Measurements from ENCODE around the gene MED15. TPM values are rescaled to one million over a fixed set of nuclear protein-coding genes. Genes with fewer than 3 reads are reported as not detected.

Gene MED15
- total and polyA plus RNA-seq, 2 donors from 2014 or later, result 31.7 to 102 TPM

DNA sequence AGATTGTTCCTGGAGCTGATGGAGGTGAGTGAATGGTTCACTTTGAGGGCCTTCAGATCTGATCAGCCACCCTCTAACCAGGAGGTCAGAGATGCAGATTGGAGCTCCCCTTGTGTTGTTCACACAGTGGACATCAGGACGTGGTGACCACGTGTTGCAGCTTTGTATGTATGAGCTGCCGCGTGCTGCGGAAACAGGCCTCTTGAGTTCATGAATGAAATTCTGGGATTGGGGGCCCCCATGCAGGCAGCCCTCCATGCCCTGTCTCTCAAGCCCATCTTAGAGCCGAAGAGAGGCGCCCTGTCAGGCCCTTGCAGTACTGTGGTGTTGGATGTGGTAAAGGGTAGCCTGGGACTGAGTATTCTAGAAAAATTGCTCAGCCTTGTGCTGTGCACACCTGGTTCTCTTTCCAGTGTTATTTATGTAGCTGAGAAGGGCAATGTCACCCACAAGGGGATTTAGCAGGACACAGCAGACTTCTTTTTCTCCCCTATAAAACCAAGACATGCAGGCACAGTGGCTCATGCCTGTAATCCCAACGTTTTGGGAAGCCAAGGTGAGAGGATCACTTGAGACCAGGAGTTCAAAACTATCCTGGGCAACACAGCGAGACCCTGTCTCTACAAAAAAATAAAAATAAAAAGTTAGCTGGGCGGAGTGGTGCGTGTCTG lies 64.9 kb downstream of the MED15 start:
- DNase-seq, result no peak
- TF ChIP-seq, protein P1, sequence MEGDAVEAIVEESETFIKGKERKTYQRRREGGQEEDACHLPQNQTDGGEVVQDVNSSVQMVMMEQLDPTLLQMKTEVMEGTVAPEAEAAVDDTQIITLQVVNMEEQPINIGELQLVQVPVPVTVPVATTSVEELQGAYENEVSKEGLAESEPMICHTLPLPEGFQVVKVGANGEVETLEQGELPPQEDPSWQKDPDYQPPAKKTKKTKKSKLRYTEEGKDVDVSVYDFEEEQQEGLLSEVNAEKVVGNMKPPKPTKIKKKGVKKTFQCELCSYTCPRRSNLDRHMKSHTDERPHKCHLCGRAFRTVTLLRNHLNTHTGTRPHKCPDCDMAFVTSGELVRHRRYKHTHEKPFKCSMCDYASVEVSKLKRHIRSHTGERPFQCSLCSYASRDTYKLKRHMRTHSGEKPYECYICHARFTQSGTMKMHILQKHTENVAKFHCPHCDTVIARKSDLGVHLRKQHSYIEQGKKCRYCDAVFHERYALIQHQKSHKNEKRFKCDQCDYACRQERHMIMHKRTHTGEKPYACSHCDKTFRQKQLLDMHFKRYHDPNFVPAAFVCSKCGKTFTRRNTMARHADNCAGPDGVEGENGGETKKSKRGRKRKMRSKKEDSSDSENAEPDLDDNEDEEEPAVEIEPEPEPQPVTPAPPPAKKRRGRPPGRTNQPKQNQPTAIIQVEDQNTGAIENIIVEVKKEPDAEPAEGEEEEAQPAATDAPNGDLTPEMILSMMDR (IDR thresholded peaks at IDR 0.05; ENCODE audit: borderline replicate concordance, extremely low read depth, insufficient read depth), result no peak
- H3K4me3 ChIP-seq (ENCODE audit: low read length in 3 of 3), result no peak overlapping the region
- H3K4me1 ChIP-seq (ENCODE audit: control insufficient read depth in 2 of 3, insufficient read depth in 2 of 3, low read depth in 1 of 3, low read length in 3 of 3), result peaks cover 0 to 22% (median 19%) of the 10 kb centered on the region in 3 donors
- H3K9ac ChIP-seq (ENCODE audit: low read length in 3 of 3), result no peak overlapping the region
- intact Hi-C loops (cut with DNase I), result no loop called here
- H3K36me3 ChIP-seq (ENCODE audit: control insufficient read depth in 2 of 3, insufficient read depth in 3 of 3, low read length in 3 of 3), result peaks cover 10 to 73% (median 50%) of the 10 kb centered on the region in 3 donors
- H3K9me3 ChIP-seq (ENCODE audit: control insufficient read depth in 2 of 3, insufficient read depth in 1 of 3, low read length in 3 of 3), result no peaks in the 10 kb centered on the region
- no peaks in the 10 kb centered on the region for H3K27me3 ChIP-seq (ENCODE audit: control insufficient read depth, insufficient read depth, low read length)
- FAIRE-seq, result no peak
- no peak overlapping the region for H3K27ac ChIP-seq (ENCODE audit: low read depth in 2 of 2, low read length in 2 of 2)

DNA sequence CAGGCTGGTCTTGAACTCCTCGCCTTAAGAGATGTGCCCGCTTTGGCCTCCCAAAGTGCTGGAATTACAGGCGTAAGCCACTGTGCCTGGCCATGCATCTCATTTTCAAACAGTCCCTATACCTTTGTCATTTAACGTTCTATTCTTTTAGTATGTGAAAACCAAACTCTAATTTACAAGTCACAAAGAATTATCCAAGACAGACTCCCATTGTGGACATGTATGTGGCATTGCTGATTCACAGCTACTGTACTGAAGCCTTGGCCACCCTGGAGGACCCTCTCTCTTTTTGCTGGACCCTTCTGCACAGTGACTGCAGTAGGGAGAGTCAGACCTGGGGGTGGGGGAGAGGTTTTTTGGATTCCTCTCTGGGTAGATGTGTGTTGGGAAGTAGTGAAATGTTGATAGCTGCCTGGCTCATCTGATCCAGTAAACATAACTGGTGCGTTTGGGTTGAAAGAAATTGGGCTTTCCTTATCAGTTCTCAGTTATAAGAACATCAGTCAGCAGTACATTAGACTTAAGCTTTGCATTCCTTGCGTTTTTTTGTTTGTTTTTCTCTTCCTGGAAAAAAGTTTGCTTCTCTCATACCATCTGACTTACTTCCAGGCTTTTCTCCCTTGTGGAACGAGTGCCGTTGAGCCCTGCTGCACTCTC lies 65.9 kb downstream of the MED15 start:
- DNase-seq (no peak), FAIRE-seq (no peak)
- Histone ChIP-seq H3K9ac (ENCODE audit: low read length in 3 of 3) (no peak overlapping the region), H3K27ac (ENCODE audit: low read depth in 2 of 2, low read length in 2 of 2) (no peak overlapping the region), H3K9me3 (ENCODE audit: control insufficient read depth in 2 of 3, insufficient read depth in 1 of 3, low read length in 3 of 3) (no peaks in the 10 kb centered on the region), H3K4me3 (ENCODE audit: low read length in 3 of 3) (no peak overlapping the region), H3K36me3 (ENCODE audit: control insufficient read depth in 2 of 3, insufficient read depth in 3 of 3, low read length in 3 of 3) (peaks cover 8 to 67% (median 45%) of the 10 kb centered on the region in 3 donors), H3K27me3 (ENCODE audit: control insufficient read depth, insufficient read depth, low read length) (no peaks in the 10 kb centered on the region), H3K4me1 (ENCODE audit: control insufficient read depth in 2 of 3, insufficient read depth in 2 of 3, low read depth in 1 of 3, low read length in 3 of 3) (peaks cover 0 to 15% (median 13%) of the 10 kb centered on the region in 3 donors)
- TF ChIP-seq, protein P1 (IDR thresholded peaks at IDR 0.05; ENCODE audit: borderline replicate concordance, extremely low read depth, insufficient read depth), result no peak
- intact Hi-C loops (cut with DNase I), result no loop called here

DNA sequence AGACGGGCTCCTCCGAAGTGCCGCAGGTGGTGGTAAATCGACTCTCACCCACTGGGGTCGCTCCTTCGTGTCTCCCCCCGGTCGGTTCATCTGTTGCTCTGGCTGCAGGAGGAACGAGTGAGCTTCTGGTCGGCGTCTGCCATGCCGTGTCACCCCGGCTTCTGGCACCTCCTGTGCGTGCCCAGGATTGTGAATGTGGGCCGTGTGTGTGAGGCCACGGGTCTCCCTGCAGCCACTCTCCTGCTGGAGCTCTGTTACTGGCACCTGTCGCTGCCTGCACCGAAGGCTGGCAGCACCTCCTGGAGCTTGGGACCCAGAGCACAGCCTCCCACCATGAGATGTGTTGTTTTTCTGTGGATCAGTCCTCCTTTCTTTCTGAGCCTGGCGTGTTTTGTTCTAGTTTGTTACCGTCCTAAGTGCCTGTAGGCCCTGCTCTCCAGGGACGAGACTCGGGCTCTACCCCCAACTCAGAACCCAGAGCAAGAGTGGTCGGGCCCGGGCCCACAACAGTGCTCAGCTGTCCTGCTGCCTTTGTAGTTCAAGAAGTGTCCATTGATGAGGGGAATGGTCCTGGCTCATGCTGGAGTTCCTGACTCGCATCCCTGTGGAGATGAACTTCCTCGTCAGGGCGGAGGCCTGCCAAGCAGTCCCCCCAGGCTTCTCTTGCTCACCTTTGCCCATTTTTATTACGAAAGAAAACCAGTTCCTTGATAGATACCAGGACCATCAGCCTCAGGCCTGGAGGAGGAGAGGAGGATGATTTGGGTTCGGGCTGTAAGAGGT lies 66.6 kb downstream of the MED15 start:
- intact Hi-C loops (cut with DNase I), result no loop called here
- FAIRE-seq (no peak), DNase-seq (no peak)
- Histone ChIP-seq H3K36me3 (ENCODE audit: control insufficient read depth in 2 of 3, insufficient read depth in 3 of 3, low read length in 3 of 3) (peaks cover 8 to 66% (median 45%) of the 10 kb centered on the region in 3 donors), H3K4me1 (ENCODE audit: control insufficient read depth in 2 of 3, insufficient read depth in 2 of 3, low read depth in 1 of 3, low read length in 3 of 3) (peaks cover 0 to 7% (median 7%) of the 10 kb centered on the region in 3 donors), H3K27ac (ENCODE audit: low read depth in 2 of 2, low read length in 2 of 2) (no peak overlapping the region), H3K9me3 (ENCODE audit: control insufficient read depth in 2 of 3, insufficient read depth in 1 of 3, low read length in 3 of 3) (no peaks in the 10 kb centered on the region), H3K9ac (ENCODE audit: low read length in 3 of 3) (no peak overlapping the region), H3K27me3 (ENCODE audit: control insufficient read depth, insufficient read depth, low read length) (no peaks in the 10 kb centered on the region), H3K4me3 (ENCODE audit: low read length in 3 of 3) (no peak overlapping the region)
- TF ChIP-seq, protein P1 (IDR thresholded peaks at IDR 0.05; ENCODE audit: borderline replicate concordance, extremely low read depth, insufficient read depth), result no peak

Measured in kidney (tissue), 14 donors.